HG03066 (cell line): ENCODE data around the gene SERPINF2.
"Not testable (repeated sequence)": the region's sequence is repeated elsewhere in the genome, so short reads cannot be mapped to it uniquely, and the experiment has no call there.

Source experiments
- ATAC-seq: cut with Tn5 transposase; IDR thresholded peaks from one replicate; pipeline ENCODE4 v1.9.1; 2021; ENCODE audit warnings: low read depth; ENCODE audit not compliant: unreplicated experiment

The SERPINF2 gene

GRCh38 chr17:1762233-1762900 is 19.7 kb downstream of the SERPINF2 start:
- no peak for ATAC-seq

- ATAC-seq: no peak
These were observed 20.5 kb downstream of the SERPINF2 start for GRCh38 chr17:1762901-1763898.

GRCh38 chr17:1764284-1764683 is 21.6 kb downstream of the SERPINF2 start:
- ATAC-seq: no peak

GRCh38 chr17:1764705-1765104 is 22.0 kb downstream of the SERPINF2 start:
- ATAC-seq: not testable (repeated sequence)

- no peak for ATAC-seq
These were observed 22.9 kb downstream of the SERPINF2 start for GRCh38 chr17:1765576-1765975.

GRCh38 chr17:1766382-1767135 is 23.9 kb downstream of the SERPINF2 start:
- no peak for ATAC-seq

- ATAC-seq: no peak
These were observed 24.7 kb downstream of the SERPINF2 start for GRCh38 chr17:1767358-1767757.

- no peak for ATAC-seq
These were observed 27.3 kb downstream of the SERPINF2 start for GRCh38 chr17:1769822-1770477.

GRCh38 chr17:1773000-1773695 is 30.5 kb downstream of the SERPINF2 start:
- ATAC-seq: not testable (repeated sequence)

- no peak for ATAC-seq
These were observed 31.1 kb downstream of the SERPINF2 start for GRCh38 chr17:1773696-1774181.

GRCh38 chr17:1774390-1775176 is 31.9 kb downstream of the SERPINF2 start:
- ATAC-seq: no peak

- ATAC-seq: no peak
These were observed 33.7 kb downstream of the SERPINF2 start for GRCh38 chr17:1776328-1776727.

GRCh38 chr17:1776857-1777256 is 34.2 kb downstream of the SERPINF2 start:
- no peak for ATAC-seq

- ATAC-seq: no peak
These were observed 37.0 kb downstream of the SERPINF2 start for GRCh38 chr17:1779571-1780131.

- no peak for ATAC-seq
These were observed 39.5 kb downstream of the SERPINF2 start for GRCh38 chr17:1782171-1782567.

- ATAC-seq: no peak
These were observed 40.6 kb downstream of the SERPINF2 start for GRCh38 chr17:1783271-1783670.

- no peak for ATAC-seq
These were observed 41.4 kb downstream of the SERPINF2 start for GRCh38 chr17:1783834-1784611.

GRCh38 chr17:1785930-1786329 is 43.3 kb downstream of the SERPINF2 start:
- ATAC-seq: no peak
